GM19372 (cell line): ENCODE results near the gene TEX36.
"Not testable (repeated sequence)": the region's sequence is repeated elsewhere in the genome, so short reads cannot be mapped to it uniquely, and the experiment has no call there.

Experiments
- ATAC-seq: cut with Tn5 transposase; IDR thresholded peaks from one replicate; pipeline ENCODE4 v1.9.1; 2021; ENCODE audit warnings: mild to moderate bottlenecking, low read depth, moderate library complexity; ENCODE audit not compliant: unreplicated experiment

Gene TEX36

GRCh38 chr10:125683063-125683462 is at the start of gene TEX36:
TSS of gene TEX36 (minus strand) at chr10:125683163. CDS start at chr10:125682989, 174 bp downstream.
- ATAC-seq = no peak

- no peak for ATAC-seq
Observed at GRCh38 chr10:125727436-125727835, 44.5 kb upstream of the TEX36 start.

- ATAC-seq = no peak
Observed at GRCh38 chr10:125726914-125727313, 44.0 kb upstream of the TEX36 start.

DNA sequence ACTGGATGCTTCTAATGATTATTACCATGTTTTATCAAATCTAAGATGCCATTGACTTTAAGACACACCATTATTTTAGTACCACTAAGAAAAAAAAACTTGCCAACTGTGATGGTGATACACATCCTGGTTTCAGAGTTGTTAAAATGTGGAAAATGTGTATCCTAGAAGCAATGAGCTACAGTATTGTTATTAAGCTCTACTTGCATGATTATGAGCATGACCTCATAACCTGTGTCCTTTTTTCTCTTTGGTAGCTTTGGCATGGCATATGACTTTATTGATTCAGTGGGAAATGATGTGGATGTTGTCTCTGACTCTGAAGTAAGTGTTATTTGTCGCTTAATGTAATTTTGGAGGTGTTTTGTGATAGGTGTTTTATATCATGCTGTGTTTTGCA is 39.8 kb upstream of the TEX36 start:
- no peak for ATAC-seq

DNA sequence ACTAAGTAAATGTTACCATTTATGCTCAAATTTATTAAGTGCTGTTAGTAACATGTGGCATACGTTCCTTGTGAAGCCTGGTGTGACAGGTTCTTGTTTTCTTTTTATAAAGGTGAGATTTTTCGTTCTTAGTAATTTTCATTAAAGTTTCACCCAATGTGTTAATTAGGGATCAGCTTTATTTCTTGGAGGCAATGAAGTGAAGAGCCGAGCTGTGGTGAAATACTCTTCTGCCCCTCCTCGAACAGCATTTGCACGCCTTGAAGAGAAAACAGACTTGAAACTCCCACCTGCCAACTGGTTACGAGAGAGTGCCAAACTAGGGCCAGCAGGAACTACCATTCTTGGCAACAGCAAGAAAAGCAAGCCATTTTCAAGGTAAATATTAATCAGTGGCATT is 38.1 kb upstream of the TEX36 start:
- no peak for ATAC-seq

DNA sequence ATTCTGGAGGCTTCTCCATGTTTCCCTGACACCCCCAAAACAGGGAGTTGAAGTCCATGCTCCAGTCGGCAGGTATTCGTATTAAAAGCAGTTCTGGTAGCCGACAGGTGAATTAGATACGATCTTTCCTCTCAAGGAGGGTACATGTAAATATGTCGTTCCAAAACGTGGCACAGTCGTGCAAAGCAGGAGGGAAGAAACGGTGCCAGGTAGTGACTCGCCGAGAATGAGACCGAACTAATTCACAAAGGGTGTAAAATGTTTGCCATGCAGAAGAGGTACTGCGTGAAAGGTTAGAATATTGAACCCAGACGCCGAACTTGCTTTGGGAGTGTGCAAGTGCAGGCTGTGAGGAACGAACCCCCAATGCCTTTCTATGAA is 37.0 kb upstream of the TEX36 start:
- ATAC-seq = no peak

- peak; percentile 89 for ATAC-seq
Observed at GRCh38 chr10:125719173-125720001, 36.4 kb upstream of the TEX36 start, which contains the start of gene EDRF1. TSS of gene EDRF1 (plus strand) at chr10:125719709. CDS start at chr10:125719808, 99 bp downstream.

DNA sequence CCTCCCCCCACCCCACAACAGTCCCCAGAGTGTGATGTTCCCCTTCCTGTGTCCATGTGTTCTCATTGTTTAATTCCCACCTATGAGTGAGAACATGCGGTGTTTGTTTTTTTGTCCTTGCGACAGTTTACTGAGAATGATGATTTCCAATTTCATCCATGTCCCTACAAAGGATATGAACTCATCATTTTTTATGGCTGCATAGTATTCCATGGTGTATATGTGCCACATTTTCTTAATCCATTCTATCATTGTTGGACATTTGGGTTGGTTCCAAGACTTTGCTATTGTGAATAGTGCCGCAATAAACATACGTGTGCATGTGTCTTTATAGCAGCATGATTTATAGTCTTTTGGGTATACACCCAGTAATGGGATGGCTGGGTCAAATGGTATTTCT is 31.8 kb upstream of the TEX36 start:
- not testable (repeated sequence) for ATAC-seq

- ATAC-seq = no peak
Observed at GRCh38 chr10:125711110-125711750, 28.3 kb upstream of the TEX36 start.

DNA sequence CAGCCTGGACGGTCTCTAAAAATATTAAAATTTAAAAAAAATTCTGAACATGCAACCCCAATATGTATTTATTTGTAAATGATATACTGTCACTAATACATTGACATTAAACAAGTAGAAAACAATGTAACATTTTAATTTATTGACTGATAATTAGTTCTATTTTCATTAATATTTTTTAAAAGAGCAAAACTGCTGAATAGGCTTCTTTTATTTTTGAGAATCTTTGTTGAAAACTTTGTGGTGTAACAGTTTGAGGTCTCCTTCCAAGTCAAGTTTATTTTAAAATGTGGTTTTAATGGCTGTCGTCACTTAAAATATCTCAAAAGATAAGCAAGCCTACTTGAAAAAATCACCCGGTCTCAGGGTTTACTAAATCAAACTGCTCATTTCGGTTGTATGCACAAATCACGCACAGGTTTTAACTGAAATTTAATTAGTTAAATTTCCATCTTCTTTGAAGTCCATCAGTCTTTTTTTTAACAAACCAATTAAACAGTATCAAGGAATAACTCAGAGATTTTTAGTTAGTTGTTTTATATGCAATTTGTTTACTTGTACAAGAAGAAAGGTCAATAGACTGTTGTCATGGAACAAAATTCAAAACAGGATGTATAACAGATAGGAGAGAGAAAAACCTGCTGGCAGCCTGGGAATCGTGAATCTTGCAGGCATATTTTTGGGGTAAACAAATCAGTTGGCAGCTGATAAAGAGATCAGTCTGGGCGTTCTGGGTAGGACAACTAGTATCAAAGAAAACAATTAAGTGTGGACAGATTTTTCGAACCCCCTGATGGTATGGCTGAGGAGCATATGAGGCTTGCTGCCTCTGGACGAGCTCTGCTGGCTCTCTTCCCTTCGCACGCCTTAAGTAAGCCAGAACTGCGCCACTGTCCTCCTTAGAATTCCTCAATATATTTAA is 26.9 kb upstream of the TEX36 start:
- ATAC-seq = no peak

- no peak for ATAC-seq
Observed at GRCh38 chr10:125708971-125709503, 26.1 kb upstream of the TEX36 start.

- ATAC-seq = no peak
Observed at GRCh38 chr10:125707541-125708468, 24.8 kb upstream of the TEX36 start.

GRCh38 chr10:125700355-125700911 is 17.5 kb upstream of the TEX36 start:
- ATAC-seq = no peak

DNA sequence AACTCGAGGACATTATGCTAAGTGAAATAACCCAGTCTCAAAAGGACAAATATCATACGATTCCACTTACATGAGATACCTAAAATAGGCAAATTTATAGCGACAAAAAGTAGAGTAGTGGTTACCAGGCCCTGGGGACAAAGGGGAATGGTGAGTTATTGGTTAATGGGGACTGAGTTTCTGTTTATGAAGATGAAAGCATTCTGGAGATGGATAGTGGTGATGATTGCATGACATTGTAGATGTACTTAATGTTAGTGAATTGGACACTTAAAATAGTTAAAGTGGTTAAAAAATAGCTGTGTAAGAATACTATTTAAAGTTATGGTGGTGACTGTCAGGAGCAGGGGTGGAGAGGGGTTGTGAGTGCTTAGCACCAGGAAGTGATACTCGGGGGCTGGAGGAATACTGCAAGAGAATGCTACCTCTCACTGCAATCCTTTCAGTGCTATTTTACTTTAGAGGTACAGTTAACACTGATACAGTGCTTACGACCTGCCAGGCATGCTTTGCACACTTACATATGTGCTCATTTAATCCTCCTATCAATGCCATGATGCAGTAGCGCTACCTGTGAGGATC is 16.7 kb upstream of the TEX36 start:
- no peak for ATAC-seq

DNA sequence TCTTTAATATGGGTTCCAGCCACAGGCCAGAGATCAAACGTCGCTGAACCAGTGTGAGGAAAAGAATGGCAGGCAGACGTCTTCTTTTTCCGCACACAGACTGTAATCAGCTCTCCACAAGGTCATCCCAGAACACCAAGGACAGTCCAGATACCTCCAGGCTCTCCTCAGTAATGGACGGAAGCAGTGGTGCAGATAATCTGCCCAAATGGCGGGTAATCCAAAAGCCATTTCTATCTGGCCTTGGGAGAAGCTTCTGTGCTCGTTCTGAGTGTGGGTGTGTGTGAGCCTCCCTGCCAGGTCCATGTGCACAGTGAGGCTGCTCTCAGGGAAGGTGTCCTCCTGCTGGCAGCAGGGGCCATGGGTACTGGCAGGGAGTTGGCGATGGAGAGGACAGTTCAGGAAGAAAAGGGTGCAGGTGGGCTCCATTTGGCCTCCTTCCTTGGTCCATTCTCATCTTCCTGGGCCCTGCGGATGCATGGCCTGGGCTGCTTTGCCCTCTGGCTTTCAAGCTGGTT is 15.6 kb upstream of the TEX36 start:
- no peak for ATAC-seq

DNA sequence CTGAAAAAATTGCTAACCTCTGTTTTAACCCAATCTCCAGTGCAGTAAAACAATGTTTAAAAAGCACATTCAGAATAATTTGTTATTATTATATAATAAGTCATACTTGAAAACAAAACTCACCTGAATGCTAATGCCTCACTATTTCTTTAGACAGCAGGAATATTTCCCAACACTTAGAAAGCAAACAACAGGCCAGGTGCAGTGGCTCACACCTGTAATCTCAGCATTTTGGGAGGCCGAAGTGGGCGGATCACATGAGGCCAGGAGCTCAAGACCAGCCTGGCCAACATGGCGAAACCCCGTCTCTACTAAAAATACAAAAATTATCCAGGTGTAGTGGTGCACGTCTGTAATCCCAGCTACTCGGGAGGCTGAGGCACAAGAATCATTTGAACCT is 13.9 kb upstream of the TEX36 start:
- not testable (repeated sequence) for ATAC-seq

- no peak for ATAC-seq
Observed at GRCh38 chr10:125694883-125695282, 11.9 kb upstream of the TEX36 start.

DNA sequence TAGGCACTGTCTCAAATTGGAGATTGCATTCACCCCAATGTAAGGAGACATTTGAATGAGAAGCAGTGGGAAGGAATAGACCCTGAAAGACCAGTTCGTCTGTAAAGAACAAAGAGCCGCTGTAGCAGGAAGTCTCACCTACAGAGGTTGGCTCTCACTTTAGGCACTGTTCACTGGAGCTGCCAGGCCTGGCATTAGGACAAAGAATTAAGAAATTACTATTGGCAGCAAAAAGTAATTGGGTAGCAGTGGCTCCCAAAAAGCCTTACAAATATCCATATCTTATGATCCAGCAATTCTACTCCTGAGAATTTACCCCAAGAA is 10.5 kb upstream of the TEX36 start:
- no peak for ATAC-seq
